ENCODE results near the gene NSG2.
A peak's percentile ranks its signal among the peaks of the same experiment; 100 is the strongest.

Gene NSG2

DNA sequence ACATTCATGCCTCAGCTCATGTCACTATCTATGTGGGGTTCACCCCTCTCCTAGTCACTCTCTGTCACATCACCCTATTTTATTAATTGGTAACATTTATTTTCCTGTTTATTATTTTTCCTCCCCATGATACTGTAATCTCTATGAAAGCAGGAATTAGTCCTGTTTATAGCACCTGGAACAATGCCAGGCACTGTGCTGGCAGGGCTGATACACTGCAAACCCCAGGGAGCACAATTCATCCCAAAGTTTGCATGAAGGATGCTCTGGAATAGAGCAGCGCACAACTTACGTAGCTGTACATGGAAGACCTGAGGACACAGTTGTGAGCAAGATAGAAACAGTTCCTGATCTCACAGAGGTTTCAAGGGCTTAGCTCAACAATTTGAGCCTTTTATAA lies 103.2 kb downstream of the NSG2 start:
- Mint-ChIP-seq H3K36me3 (ENCODE audit: low read depth) (no peaks in the 10 kb centered on the region), H3K4me1 (peaks cover 17% of the 10 kb centered on the region), H3K27me3 (ENCODE audit: low read depth, poor library complexity) (peaks cover 69% of the 10 kb centered on the region), H3K9me3 (peaks cover 3% of the 10 kb centered on the region), H3K27ac (no peak overlapping the region), H3K4me3 (no peak overlapping the region)
- TF ChIP-seq, protein P1, sequence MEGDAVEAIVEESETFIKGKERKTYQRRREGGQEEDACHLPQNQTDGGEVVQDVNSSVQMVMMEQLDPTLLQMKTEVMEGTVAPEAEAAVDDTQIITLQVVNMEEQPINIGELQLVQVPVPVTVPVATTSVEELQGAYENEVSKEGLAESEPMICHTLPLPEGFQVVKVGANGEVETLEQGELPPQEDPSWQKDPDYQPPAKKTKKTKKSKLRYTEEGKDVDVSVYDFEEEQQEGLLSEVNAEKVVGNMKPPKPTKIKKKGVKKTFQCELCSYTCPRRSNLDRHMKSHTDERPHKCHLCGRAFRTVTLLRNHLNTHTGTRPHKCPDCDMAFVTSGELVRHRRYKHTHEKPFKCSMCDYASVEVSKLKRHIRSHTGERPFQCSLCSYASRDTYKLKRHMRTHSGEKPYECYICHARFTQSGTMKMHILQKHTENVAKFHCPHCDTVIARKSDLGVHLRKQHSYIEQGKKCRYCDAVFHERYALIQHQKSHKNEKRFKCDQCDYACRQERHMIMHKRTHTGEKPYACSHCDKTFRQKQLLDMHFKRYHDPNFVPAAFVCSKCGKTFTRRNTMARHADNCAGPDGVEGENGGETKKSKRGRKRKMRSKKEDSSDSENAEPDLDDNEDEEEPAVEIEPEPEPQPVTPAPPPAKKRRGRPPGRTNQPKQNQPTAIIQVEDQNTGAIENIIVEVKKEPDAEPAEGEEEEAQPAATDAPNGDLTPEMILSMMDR (IDR thresholded peaks at IDR 0.05), result no peak
- no peak for DNase-seq

DNA sequence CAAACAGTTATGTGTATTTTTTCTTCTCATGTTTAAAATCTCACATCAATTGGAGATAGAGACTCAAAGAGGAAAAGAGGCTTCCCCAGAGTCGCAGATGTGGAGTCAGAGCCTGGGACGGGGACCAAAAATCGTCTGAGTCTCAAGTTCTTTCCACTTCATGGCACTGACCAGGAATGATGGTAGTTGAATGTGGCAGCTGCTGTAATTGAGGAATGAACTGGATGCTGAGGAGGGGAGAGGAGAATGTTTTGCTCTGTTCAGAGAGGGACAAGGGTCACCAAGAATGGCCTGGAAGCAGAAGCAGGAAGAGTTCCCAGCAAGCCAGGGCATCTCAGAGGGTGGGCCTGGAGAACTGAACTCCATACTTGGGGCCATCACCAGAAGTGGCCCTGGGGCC lies 103.9 kb downstream of the NSG2 start:
- Mint-ChIP-seq H3K4me1 (peaks cover 17% of the 10 kb centered on the region), H3K27ac (peak overlapping the region; percentile 20), H3K36me3 (ENCODE audit: low read depth) (no peaks in the 10 kb centered on the region), H3K4me3 (no peak overlapping the region), H3K9me3 (peaks cover 7% of the 10 kb centered on the region), H3K27me3 (ENCODE audit: low read depth, poor library complexity) (peaks cover 66% of the 10 kb centered on the region)
- no peak for DNase-seq
- TF ChIP-seq, protein P1 (IDR thresholded peaks at IDR 0.05), result no peak

DNA sequence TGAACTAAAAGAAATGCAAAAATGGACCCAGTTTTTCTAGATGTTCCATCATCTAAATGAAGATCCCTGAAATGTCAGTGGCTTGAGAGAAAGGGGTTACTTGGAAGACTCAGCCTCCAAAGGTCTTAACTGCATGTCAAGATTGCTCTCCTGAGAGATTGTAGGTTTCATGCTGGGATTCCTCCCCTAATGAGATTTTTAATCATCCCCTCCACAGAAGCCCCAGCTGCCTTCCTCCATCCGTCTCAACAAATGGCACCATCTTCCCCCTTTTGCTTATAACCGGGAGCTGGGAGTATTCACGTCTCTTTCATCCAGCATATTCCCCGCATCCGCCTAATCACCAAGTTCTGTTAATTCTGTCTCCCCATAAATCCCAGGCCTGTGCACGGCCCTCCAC lies 104.5 kb downstream of the NSG2 start:
- H3K4me3 Mint-ChIP-seq, result no peak overlapping the region
- no peak overlapping the region for H3K27ac Mint-ChIP-seq
- TF ChIP-seq, protein P1 (IDR thresholded peaks at IDR 0.05), result no peak
- H3K36me3 Mint-ChIP-seq (ENCODE audit: low read depth), result peaks cover 5% of the 10 kb centered on the region
- peaks cover 13% of the 10 kb centered on the region for H3K9me3 Mint-ChIP-seq
- DNase-seq, result no peak
- H3K27me3 Mint-ChIP-seq (ENCODE audit: low read depth, poor library complexity), result peaks cover 63% of the 10 kb centered on the region
- peaks cover 17% of the 10 kb centered on the region for H3K4me1 Mint-ChIP-seq

DNA sequence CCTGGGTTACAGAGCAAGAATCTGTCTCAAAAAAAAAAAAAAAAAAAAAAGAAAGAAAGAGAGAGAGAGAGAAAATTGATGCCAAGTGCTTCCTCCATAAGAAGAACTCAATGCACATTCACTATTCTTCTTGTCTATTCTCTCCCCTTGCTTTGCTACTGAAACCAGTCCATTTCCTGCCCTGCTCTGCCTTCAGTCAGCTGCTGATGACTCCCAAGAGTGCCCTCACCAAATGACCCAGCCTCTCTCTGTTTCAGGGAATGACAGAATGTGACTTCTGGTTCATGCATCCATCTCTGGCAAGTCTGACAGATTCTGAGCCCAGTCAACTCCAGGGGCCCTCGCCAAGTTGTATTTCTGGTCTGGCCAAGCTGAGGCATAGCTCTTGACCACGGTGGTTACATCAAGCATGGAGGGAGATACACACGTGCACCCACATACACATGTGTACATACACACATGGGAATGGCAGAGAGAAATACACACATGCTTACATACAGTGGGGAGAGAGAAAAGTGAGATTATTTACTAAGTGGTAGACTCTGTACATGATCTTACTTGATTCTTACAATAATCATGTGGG lies 106.2 kb downstream of the NSG2 start:
- Mint-ChIP-seq H3K4me1 (peaks cover 17% of the 10 kb centered on the region), H3K27me3 (ENCODE audit: low read depth, poor library complexity) (peaks cover 59% of the 10 kb centered on the region), H3K9me3 (peaks cover 22% of the 10 kb centered on the region), H3K27ac (peak overlapping the region; percentile 12), H3K36me3 (ENCODE audit: low read depth) (peaks cover 5% of the 10 kb centered on the region), H3K4me3 (no peak overlapping the region)
- TF ChIP-seq, protein P1 (IDR thresholded peaks at IDR 0.05), result no peak
- peak; percentile 12 for DNase-seq

DNA sequence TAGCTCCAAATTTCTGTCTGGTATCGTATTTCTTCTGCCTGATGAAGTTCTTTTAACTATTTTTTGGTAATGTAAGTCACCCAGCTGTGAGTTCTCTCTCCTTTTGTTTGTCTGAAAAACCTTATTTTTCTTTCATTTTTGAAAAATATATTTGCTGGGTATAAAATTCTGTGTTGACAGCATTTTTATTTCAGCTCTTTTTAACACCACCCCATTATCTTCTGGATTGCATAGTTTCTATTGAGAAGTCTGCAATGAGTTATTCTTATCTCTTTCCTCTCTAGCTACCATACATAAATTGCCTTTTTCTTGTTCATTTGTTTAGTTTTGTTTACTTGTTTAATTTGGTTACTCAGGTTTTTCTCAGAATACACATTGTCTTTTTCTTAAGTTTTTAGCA lies 109.1 kb downstream of the NSG2 start:
- TF ChIP-seq, protein P1 (IDR thresholded peaks at IDR 0.05), result no peak
- Mint-ChIP-seq H3K4me1 (peaks cover 17% of the 10 kb centered on the region), H3K9me3 (peaks cover 22% of the 10 kb centered on the region), H3K27ac (peak overlapping the region; percentile 27), H3K27me3 (ENCODE audit: low read depth, poor library complexity) (peaks cover 41% of the 10 kb centered on the region), H3K36me3 (ENCODE audit: low read depth) (peaks cover 5% of the 10 kb centered on the region), H3K4me3 (no peak overlapping the region)
- DNase-seq, result no peak

DNA sequence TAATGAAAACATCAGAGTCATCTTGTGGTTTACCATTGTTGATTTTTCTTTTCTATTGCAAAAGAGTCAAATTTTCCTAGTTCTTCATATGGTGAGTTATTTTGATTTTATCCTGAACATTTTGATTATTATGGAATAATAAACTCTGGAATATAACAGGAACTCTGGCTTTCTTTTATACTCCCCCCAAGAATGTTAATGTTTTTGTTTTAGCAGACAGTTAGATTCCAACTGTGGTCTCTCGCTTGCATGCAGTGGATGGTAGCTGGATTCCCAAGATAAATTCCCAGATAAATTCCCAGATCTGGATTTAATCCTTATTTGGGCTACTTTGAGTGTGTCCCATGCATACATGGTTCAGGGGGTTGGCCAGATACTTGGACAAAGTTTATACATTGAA lies 109.8 kb downstream of the NSG2 start:
- TF ChIP-seq, protein P1 (IDR thresholded peaks at IDR 0.05), result no peak
- Mint-ChIP-seq H3K27ac (no peak overlapping the region), H3K36me3 (ENCODE audit: low read depth) (peaks cover 5% of the 10 kb centered on the region), H3K27me3 (ENCODE audit: low read depth, poor library complexity) (peaks cover 44% of the 10 kb centered on the region), H3K9me3 (peaks cover 22% of the 10 kb centered on the region), H3K4me3 (no peak overlapping the region), H3K4me1 (peaks cover 14% of the 10 kb centered on the region)
- no peak for DNase-seq

Measured in nephron progenitor cell (in vitro differentiated cells).